ENCODE results near the gene AGAP1. TPM values are rescaled to one million over a fixed set of nuclear protein-coding genes. Genes with fewer than 3 reads are reported as not detected.

Gene AGAP1
- total and polyA plus RNA-seq, 9 donors, result 5.7 to 32.2 (median 20.2) TPM

GRCh38 chr2:236054621-236055305 is 560.9 kb downstream of the AGAP1 start:
- Histone ChIP-seq H3K4me3 (no peak overlapping the region), H3K9me3 (no peaks in the 10 kb centered on the region), H3K4me1 (ENCODE audit: insufficient read depth) (no peaks in the 10 kb centered on the region), H3K27ac (no peak overlapping the region), H3K27me3 (no peaks in the 10 kb centered on the region), H3K36me3 (no peaks in the 10 kb centered on the region)
- intact Hi-C loops (cut with DNase I), result no loop called here
- no peak for DNase-seq
- TF ChIP-seq EP300 (IDR thresholded peaks at IDR 0.05) (no peak), POLR2A (IDR thresholded peaks at IDR 0.05) (no peak), CTCF (IDR thresholded peaks at IDR 0.05) (no peak)
- WGBS, 3 donors, result 80 to 84% (median 81%) methylated on average over 19 of the region's 19 CpGs

GRCh38 chr2:236055471-236055870 is 561.6 kb downstream of the AGAP1 start:
- TF ChIP-seq EP300 (IDR thresholded peaks at IDR 0.05), result no peak
- TF ChIP-seq POLR2A (IDR thresholded peaks at IDR 0.05), result no peak
- TF ChIP-seq CTCF (IDR thresholded peaks at IDR 0.05), result no peak
- WGBS, 3 donors, result 58 to 77% (median 73%) methylated on average over 13 of the region's 13 CpGs

GRCh38 chr2:236056141-236056540 is 562.3 kb downstream of the AGAP1 start:
- intact Hi-C loops (cut with DNase I), result no loop called here
- Histone ChIP-seq H3K27me3 (no peaks in the 10 kb centered on the region), H3K4me3 (no peak overlapping the region), H3K4me1 (ENCODE audit: insufficient read depth) (no peaks in the 10 kb centered on the region), H3K9me3 (no peaks in the 10 kb centered on the region), H3K27ac (no peak overlapping the region), H3K36me3 (no peaks in the 10 kb centered on the region)
- DNase-seq, result no peak
- WGBS, 3 donors, result 82 to 92% (median 91%) methylated on average over 9 of the region's 9 CpGs
- TF ChIP-seq EP300 (IDR thresholded peaks at IDR 0.05), result no peak
- TF ChIP-seq POLR2A (IDR thresholded peaks at IDR 0.05), result no peak
- TF ChIP-seq CTCF (IDR thresholded peaks at IDR 0.05), result no peak

More at GRCh38 chr2:236055471-236055870, 561.6 kb downstream of the AGAP1 start:
- Histone ChIP-seq H3K9me3 (no peaks in the 10 kb centered on the region), H3K27me3 (no peaks in the 10 kb centered on the region), H3K27ac (no peak overlapping the region), H3K4me3 (no peak overlapping the region), H3K36me3 (no peaks in the 10 kb centered on the region), H3K4me1 (ENCODE audit: insufficient read depth) (no peaks in the 10 kb centered on the region)
- intact Hi-C loops (cut with DNase I), result no loop called here
- no peak for DNase-seq

- Histone ChIP-seq H3K9me3 (no peaks in the 10 kb centered on the region), H3K36me3 (no peaks in the 10 kb centered on the region), H3K4me3 (no peak overlapping the region), H3K27me3 (no peaks in the 10 kb centered on the region), H3K27ac (no peak overlapping the region), H3K4me1 (ENCODE audit: insufficient read depth) (no peaks in the 10 kb centered on the region)
- 66 to 82% (median 80%) methylated on average over 4 of the region's 4 CpGs for WGBS, 3 donors
- intact Hi-C loops (cut with DNase I), result no loop called here
- TF ChIP-seq EP300 (IDR thresholded peaks at IDR 0.05), result no peak
- no peak for TF ChIP-seq POLR2A (IDR thresholded peaks at IDR 0.05)
- no peak for TF ChIP-seq CTCF (IDR thresholded peaks at IDR 0.05)
- DNase-seq, result no peak
Measured at GRCh38 chr2:236057375-236057774, 563.5 kb downstream of the AGAP1 start.
